NCI-H1105 treated with DMSO at 0.1 percent for 48 hours (cell line): ENCODE results near the gene WNT8A.

Source experiments
- DNase-seq: peaks from one replicate; lab custom pipeline; 2025; lab: John Stamatoyannopoulos, UW

The WNT8A gene

DNA sequence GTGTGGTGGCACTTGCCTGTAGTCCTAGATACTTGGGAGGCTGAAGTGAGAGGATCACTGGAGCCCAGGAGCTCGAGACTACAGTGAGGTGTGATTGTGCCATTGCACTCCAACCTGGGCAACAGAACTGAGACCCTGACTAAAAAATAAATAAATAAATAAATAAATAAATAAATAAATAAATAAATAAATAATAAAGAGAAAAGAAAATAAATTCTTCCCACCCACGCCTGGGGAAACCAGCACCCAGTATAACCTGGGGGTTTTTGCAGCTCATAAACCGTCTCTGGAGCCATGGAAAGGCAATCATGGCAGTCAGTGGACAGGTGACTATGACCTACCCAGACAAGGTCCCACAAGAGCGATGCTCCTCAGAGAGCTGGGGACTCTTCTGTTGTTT is 7.9 kb downstream of the WNT8A start:
- no peak for DNase-seq

DNA sequence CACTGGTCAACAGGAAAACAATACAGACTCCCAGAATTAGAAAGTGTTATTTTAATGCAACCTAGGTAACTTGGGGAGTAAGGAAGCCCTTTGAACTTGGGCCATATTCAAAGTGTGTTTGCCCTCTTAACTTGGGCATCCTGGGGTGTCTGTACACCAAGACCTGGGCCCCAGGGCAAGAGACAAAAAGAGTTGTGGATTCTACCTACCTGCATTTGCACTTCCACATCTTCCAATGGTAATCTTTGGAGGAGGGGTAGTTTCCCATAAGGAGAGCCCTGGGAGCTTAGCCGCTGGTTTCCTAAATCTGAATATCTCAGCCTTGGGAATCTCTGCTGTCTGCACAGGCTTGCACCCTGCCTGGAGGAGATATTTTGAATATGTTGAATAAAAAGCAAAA is 8.5 kb downstream of the WNT8A start:
- no peak for DNase-seq

DNA sequence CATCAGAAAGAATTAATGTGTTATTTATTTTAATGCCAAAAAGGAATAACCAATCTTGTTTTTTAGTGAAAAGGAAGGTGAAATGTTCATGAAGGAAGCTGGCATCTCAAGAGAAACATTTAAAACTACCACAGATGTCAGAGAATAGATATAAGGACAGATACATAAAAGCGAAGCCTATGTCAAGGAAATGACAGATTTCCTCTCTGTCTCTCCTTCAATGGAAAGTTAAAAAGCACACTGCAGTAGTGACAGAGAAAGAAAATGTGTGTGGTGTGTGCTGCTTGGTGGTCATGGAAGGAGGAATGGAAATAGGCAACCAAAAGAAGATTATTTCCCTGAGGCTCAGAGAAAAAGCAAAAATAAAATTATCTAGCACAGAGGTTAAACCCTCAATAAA is 9.2 kb downstream of the WNT8A start:
- DNase-seq, result no peak

DNA sequence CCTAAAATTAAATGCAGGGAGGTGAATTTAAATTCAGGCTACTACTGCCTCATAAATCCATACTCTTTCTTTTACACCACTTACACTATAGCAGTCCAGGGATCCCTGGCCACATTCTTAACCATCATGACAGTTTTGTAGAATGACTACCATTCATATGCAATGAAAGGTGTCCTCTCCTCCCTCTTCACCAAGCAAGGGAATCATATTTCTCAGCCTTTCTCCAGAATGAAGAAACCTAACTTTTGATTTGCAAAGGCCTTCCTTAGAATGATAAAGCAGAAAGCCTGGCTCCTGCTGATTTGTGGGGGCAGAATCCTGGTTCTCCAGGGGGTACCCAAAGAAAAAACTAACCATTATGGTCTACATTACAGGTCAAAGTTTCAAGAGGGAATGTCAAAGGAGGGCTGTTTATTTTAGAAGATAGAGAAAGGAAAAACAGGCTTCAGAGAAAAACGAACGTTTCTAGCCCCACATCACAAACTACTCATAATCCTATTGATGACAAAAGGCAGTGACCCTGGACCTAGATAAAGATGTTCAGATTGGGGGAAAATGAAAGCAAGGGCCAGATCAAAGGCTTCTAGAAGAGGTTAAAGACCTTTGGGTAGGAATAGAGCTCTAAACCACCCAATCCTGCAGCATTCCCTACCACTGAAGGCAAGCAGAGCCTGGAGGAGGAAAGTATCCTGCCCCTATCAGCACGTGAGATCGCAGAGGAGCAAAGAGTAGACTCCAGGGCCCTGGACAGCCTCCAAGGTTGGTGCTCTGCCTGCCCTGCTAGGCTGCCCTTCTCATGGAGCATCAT is 11.5 kb downstream of the WNT8A start:
- DNase-seq, result no peak

DNA sequence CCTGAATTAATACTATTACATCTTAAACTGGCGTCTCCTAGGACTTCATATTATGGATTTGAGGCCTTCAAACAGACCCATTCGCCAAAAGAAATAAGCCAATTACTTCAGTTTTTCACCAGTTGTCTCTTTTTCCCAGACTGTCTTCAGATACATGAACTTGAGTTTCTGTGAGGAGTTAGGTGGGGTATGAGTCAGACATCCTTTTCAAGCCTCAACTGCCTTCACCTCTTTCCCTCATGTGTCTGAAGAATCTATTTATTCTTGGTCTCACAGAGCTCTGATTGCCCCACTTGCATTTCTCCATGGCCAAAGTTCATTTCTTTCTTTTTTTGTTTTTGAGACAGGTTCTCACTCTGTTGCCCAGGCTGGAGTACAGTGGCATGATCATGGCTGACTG is 12.5 kb downstream of the WNT8A start:
- DNase-seq, result no peak

DNA sequence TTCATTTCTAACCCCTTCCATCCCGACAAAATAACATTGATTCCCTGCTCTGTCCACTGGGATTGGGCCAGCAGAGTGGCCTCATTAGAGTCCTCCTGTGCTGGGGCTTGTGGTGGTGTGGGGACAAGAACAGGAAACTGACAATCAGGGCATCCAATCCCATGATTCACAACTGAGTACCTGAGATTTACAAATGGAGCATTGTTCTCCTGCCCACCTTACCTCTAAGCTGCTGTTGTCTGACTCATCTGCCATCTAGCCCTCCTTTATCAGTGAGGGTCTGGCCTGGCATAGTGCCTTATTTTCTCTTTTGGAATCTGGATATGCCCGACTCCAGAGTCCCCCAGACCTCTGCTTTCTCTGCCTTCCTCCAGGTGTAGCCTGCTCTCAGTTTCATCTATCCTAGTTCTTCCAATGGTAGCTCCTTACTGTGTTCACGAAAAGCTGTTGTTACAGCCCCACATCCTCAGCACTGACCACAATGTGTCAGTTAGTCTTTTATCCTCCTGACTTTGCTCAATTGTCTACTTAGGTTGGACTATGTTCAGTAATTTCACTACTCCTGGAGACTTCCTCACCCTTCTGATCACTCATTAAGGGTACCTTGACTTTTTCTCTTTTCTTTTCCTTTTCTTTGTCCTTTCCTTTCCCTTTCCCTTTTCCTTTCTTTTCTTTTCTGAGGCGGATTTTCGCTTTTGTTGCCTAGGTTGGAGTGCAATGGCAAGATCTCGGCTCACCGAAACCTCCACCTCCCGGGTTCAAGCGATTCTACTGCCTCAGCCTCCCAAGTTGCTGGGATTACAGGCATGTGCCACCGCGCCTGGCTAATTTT is 13.4 kb downstream of the WNT8A start:
- DNase-seq, result no peak

DNA sequence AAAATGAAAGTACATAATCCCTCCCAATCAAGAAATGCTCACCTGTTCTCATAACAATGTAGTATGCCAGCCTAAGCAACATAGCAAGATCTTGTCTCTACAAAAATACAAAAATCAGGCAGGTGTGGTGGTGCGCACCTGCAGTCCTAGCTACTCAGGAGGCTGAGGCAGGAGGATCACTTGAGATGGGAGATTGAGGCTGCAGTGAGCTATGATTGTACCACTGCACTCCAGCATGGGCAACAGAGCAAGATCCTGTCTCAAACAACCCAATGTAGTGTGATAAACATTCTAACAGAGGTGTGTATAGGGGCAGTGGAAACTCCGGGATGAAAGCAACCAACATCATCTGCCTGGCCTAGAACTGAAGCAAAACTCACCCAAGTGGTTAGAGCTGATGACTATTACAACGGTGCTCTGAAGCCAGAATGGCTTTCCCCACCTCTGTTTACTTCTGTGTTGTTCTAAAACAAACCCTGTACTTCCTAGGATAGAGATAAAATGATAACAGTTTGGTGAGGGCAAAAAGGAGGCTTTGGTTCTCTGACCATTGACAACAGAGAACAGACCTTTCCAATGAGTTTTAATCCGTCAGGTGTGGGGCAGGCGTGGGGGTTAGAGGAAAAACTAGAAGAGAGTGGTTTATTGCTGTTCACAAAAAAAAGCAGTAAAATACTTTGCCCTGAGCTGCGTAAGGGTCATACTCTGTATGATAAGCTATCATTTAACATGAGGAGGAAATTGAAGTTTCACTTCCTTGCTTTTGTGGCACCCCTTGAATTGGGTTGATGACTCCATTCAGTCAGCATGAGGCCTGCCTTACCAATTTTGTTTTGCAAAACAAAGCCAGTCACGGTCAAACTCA is 18.9 kb downstream of the WNT8A start:
- DNase-seq, result no peak

DNA sequence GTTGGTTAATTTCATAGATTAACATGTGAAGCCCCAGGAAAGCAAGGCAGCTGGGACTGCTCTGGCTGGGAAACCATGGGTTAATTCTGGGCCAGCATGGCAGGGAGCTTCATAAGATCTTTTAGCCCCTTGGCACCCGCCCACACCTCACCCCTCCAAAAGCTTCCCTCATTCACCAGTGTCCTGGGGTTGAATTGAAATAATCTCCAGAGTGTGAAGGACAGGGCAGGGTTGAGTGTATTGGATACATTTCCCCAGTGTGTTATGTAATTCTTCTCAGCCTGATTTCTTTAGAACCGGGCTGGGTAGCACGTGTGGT is 19.4 kb downstream of the WNT8A start:
- DNase-seq, result no peak

DNA sequence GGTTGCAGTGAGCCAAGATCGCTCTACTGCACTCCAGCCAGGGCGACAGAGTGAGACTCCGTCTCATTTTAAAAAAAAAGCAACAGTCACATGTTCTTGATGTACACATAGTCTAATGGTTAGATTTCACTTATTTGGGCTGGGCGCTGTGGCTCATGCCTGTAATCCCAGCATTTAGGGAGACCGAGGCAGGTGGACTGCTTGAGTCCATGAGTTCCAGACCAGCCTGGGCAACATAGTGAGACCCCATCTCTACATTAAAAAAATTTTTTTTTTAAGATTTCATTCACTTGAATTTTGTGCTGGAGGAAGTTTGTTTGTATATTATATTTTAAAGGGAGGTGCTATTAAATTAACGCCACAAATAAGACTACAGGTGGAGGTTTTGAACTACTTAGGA is 21.9 kb downstream of the WNT8A start:
- DNase-seq, result no peak

DNA sequence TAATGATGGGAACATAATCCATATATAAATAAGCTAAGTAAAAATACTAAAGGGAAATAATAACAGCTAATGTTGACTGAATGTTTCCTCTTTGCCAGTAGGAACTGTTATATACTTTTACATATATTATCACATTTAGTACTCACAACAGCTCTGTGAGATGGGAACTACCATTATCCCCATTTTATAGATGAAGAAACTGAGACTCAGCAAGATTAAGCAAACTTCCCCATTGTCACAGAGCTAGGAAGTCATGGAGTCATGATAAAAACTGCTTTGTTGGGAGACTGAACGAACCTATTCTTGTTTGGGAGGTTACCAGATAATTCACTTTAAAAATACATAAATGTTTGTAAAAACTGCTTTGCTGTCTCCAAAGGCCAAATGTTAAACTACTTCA is 23.4 kb downstream of the WNT8A start:
- no peak for DNase-seq

DNA sequence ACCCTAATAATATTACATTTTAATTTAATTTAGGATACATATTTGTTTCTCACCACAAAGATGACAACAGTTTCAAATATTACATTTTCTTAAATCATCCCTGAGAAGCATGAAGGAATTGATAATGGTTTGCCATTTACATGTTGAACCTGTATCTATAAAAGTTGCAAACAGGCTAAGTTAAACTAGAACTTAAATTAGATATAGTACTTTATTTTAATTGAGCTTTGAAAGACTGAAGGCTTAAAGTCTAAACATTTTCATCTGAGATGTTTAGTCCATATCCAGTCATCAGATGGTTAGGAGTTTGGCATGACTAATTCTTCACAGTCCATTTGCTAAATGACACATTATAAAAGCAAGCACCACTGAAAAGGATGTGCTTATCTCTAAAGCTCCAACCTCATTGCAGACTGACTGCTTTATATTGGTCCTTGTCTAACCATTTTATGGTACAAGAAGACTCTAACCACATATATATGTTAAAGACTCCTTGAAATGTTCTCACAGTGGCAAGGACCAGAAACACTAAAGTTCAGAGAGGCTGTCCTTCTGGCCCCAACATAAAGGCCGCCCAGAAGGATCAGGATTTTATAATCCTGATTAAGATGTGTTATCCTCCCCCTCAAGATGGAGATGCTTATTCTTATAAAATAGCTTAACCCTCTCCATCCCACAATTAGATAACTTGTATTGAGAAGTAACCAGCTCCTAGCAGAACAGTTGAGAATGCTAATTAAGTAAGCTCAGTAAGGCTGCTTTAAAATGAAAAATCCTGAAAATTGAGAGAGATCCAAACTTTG is 25.8 kb downstream of the WNT8A start:
- DNase-seq, result no peak

DNA sequence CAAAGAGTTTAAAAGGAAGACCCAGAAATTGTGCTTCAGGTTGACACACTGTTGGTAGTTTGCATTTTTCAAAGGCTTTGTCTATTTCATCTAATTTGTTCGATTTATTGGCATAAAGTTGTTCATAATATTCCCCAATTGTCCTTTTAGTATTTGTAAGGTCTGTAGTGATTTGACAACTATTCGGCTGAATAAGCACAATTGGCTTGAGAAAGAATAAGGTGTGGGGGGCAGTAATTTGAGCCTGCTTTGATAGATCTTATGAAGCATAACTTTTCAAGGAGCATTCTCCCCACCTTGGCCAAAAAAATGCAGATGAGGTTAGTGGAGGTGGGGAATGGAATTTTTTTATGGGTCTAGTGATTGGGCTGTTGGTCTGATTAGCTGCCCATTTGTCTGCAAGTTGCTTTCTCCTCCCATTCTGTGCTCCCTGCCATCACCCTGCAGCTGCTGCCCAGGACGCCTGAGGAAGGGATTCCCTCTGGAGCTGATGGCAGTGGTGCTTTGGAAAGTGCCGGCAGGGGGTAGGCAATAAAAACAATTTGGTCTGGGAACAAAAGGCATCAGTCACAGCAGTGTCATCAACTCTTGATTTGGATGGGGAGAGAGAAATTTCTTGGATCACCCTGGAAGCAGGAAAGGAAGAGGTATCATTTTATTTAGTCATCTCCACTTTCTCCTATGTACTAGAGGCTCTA is 26.6 kb downstream of the WNT8A start:
- peak; percentile 2 for DNase-seq

DNA sequence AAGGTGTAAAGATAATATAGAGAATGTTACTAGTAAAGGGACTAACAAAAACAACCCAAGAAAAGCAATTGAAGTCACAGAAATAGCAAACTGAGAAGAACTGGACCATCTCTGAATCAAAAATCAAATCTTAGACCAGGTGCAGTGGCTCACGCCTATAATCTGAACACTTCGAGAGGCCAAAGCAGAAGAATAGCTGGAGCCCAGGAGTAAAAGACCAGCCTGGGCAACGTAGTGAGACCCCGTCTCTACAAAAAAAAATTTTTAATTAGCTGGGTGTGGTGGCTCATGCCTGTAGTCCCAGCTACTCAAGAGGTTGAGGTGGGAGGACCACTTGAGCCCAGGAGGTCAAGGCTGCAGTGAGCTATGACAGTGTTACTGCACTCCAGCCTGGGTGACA is 27.3 kb downstream of the WNT8A start:
- no peak for DNase-seq

DNA sequence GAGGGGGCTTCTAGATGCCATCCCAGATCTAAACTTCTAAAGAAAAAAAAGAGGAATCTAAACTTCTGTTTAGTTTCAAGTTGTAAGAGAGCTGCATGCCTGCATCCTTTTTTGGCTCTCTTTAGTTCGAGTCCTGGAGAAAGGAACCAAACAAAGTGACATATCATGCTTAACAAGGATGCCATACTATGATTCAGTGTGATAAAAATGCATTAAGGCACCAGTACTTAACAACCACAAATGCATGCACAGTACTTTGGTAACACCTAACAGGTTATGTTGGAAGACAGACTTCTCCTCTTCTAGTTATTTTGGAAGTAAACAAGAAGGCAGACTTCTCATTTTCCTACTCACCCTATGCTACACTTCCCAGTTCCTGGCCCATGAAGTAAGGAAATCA is 28.1 kb downstream of the WNT8A start:
- DNase-seq, result no peak

DNA sequence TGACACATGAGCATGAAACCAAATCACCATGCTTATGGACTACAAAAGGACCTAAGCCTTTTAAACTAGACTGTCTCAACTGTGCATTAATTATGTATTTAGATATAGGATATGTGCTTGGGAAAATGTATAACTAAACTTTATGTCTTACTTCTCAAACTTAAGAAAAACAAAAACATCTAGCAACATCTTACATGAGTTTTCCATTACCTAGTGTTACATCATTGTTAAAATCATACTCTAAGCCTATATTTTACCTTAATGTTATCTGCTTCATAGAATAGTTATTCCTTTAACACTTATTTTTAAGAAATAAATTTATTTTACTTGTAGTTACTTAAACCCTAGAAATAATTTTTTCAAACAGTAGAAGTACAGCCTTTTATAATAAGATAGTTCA is 31.4 kb downstream of the WNT8A start:
- no peak for DNase-seq

DNA sequence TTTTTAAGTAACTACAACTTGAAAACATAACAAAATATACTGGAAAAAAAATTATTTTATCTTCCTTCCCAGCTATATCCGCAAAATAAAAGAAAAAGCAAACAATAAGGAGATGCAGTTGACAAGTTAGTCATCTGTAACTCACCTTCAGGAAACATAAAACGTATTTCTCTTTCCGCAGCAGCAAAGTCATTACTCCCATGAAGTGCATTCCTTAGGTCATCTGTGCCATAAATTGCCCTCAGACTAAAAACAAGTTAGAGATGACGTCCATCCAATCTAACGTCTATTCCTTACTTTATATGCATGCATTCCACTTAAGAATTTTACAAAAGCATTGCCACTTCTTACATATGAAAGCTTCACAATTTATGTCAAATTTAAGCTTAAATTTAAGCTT is 44.5 kb downstream of the WNT8A start:
- no peak for DNase-seq

DNA sequence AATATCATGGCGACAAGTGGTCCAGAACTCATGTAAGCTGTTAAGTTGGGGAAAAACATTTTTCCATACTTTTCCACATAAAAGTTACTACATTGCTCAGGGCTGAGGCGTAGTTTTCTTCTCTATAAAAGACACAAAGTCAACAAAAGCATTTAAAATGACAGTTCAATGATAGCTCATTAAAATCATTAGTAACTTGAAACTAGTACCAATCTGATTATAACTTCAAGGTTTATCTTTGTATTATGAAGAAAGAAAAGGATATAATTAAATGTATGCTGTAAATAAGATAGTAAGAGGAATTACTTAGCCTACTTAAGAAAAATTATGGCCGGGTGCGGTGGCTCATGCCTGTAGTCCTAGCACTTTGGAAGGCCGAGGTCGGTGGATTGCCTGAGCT is 45.5 kb downstream of the WNT8A start:
- DNase-seq, result no peak

DNA sequence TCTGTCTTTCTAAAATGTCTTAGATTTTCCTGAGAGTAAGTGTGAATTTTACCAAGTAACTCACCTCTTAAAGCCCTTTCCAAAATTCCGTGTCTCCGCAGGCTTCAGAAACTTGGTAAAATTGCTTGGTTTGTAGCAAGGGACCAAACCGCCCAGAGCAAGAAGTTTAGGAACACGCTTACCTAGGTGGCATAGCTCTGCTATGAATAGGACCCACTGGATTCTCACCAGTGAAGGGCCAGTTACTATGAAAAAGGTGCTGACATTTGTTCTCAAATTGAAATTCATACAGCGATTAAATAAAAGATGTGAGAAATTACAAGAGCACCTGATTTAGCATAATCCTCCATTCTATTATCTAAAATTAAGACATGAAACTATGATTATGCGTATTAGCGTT is 48.7 kb downstream of the WNT8A start:
- DNase-seq, result no peak

DNA sequence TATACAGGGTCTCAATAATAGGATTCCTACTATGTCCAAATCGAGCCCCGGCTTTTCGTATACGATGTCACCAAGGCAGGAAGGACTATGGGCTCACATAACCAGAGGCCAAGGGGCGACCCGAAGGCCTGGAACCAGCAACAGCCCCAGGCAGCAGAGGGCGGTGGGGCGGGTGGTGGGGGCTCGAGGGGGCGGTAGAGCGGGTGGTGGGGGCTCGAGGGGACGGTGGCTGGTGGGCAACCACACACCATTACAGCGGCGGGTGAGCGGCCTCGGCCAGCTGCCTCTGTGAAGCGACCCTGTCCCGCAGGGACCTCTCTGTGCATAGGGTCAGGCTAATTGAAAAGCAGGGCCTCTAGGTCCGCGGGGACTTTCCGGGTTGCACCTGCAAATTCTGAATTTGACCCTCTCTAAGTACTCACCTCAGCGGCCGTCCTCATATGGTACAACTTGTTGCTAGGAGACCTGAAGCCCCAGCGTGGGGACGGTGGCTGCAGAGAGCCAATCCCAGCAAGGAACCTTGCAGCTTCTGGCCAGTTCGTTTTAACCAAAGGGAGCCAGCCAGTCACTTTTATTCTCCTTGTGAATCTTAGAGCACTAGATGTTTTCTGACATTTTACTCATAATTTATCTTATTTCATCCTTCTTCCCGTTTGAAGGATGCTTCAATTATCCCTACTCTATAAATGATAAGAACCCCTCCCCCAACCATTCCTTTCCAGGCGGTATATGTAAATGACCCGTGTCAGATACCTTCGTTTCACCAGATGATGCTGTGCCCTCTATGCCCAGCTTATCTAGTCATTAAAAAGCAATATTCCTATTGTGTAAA is 55.3 kb downstream of the WNT8A start, which contains the start of gene NME5:
TSS of gene NME5 (minus strand) at position 480 of the 832 bp plus-strand sequence. CDS start 648 bp downstream, outside the sequence.
- DNase-seq, result peak; percentile 71

DNA sequence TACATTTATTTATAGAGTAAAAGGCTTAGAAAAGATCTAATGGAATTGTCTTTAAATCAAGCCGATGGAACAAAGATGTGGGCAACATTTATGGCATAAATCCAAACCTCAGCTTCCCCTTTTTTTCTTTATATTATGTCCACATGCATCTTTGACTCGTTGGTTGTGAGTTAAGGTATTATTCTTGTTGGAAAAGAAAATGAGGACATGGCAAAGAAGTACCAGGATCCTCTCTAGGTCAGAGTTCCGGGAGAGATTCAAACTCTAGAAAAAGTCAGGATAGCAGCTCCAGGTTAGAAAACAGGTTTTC is 55.9 kb downstream of the WNT8A start:
- no peak for DNase-seq
